ENCODE measurements around the gene PCDHB14. TPM values are rescaled to one million over a fixed set of nuclear protein-coding genes. Genes with fewer than 3 reads are reported as not detected.
A peak's percentile ranks its signal among the peaks of the same experiment; 100 is the strongest.
"Not testable (repeated sequence)": the region's sequence is repeated elsewhere in the genome, so short reads cannot be mapped to it uniquely, and the experiment has no call there.

Gene PCDHB14
- total and polyA plus RNA-seq, 11 donors, result 0.91 to 6.1 (median 3.8) TPM

GRCh38 chr5:141208478-141208877, 14.7 kb upstream of the PCDHB14 start, which contains the start of gene PCDHB12:
TSS of gene PCDHB12 (plus strand) at chr5:141208719. CDS start at chr5:141208908, 189 bp downstream.
- Histone ChIP-seq H3K36me3 (no peaks in the 10 kb centered on the region), H3K9me3 (peaks cover 0 to 97% (median 28%) of the 10 kb centered on the region in 12 donors), H3K27ac (no peak within 1 kb of the TSS), H3K4me3 (peak within 1 kb of the TSS in 7 of 12 donors; percentile 6 to 42 (median 26)), H3K27me3 (peaks cover 0 to 18% (median 3%) of the 10 kb centered on the region in 9 donors), H3K4me1 (no peaks in the 10 kb centered on the region)
- intact Hi-C loops (cut with DNase I), result no loop called here
- no peak for TF ChIP-seq POLR2A (IDR thresholded peaks at IDR 0.05)
- TF ChIP-seq CTCF (IDR thresholded peaks at IDR 0.05), result peak in 10 of 12 donors; percentile 11 to 43 (median 30)
- ATAC-seq (peak in 1 of 4 donors; percentile 26), DNase-seq (no peak)
- 16 to 26% (median 20%) methylated on average over 11 of the region's 11 CpGs for WGBS, 4 donors

- ATAC-seq, H3K36me3 ChIP-seq, H3K27ac ChIP-seq, H3K4me1 ChIP-seq, DNase-seq, H3K4me3 ChIP-seq: not testable (repeated sequence)
- intact Hi-C loops (cut with DNase I), result loop anchor here in 2 of 10 donors (5.0 to 10.0 kb wide), 2 partner anchors 355 to 357 kb away; no protein-coding TSS in a partner anchor
- Histone ChIP-seq H3K27me3 (peaks cover 0 to 18% (median 3%) of the 10 kb centered on the region in 9 donors), H3K9me3 (peaks cover 0 to 93% (median 32%) of the 10 kb centered on the region in 12 donors)
- 32 to 51% (median 38%) methylated on average over 19 to 39 of the region's 39 CpGs for whole genome bisulfite sequencing, 4 donors
Observed at GRCh38 chr5:141210281-141210680, 12.9 kb upstream of the PCDHB14 start.

- peaks cover 0 to 90% (median 35%) of the 10 kb centered on the region in 12 donors for H3K9me3 ChIP-seq
- not testable (repeated sequence) for H3K36me3 ChIP-seq, H3K4me1 ChIP-seq, DNase-seq, H3K27ac ChIP-seq, H3K4me3 ChIP-seq, ATAC-seq
- intact Hi-C loops (cut with DNase I), result loop anchor here in 2 of 10 donors (5.0 to 10.0 kb wide), 2 partner anchors 354 to 356 kb away; no protein-coding TSS in a partner anchor
- 26 to 33% (median 30%) methylated on average over 3 to 19 of the region's 27 CpGs for WGBS, 4 donors
- peaks cover 0 to 18% (median 3%) of the 10 kb centered on the region in 9 donors for H3K27me3 ChIP-seq
Observed at GRCh38 chr5:141210849-141211248, 12.3 kb upstream of the PCDHB14 start.

- DNase-seq (peak in 4 of 5 donors; percentile 29 to 77 (median 64)), ATAC-seq (peak; percentile 80 to 93 (median 83))
- Histone ChIP-seq H3K4me3 (peak within 1 kb of the TSS in 10 of 12 donors; percentile 18 to 49 (median 37)), H3K9me3 (peaks cover 0 to 91% (median 48%) of the 10 kb centered on the region in 12 donors)
- peak in 10 of 12 donors; percentile 16 to 62 (median 48) for TF ChIP-seq CTCF (IDR thresholded peaks at IDR 0.05)
- not testable (repeated sequence) for H3K27ac ChIP-seq, H3K27me3 ChIP-seq, H3K4me1 ChIP-seq, H3K36me3 ChIP-seq
- intact Hi-C loops (cut with DNase I), result loop anchor here in 2 of 10 donors (5.0 to 10.0 kb wide), 2 partner anchors 351 to 354 kb away; no protein-coding TSS in a partner anchor
- WGBS, 4 donors, result 5 to 11% (median 6%) methylated on average over 9 to 15 of the region's 18 CpGs
Observed at GRCh38 chr5:141213656-141214339, 9.3 kb upstream of the PCDHB14 start, which contains the start of gene PCDHB13. TSS of gene PCDHB13 (plus strand) at chr5:141213919. CDS start at chr5:141214124, 205 bp downstream.

- H3K36me3 ChIP-seq, H3K27me3 ChIP-seq, H3K27ac ChIP-seq, DNase-seq, H3K4me1 ChIP-seq: not testable (repeated sequence)
- intact Hi-C loops (cut with DNase I), result loop anchor here in 2 of 10 donors (5.0 to 10.0 kb wide), 2 partner anchors 350 to 353 kb away; no protein-coding TSS in a partner anchor
- peaks cover 0 to 91% (median 50%) of the 10 kb centered on the region in 12 donors for H3K9me3 ChIP-seq
- peak in 1 of 4 donors; percentile 31 for ATAC-seq
- H3K4me3 ChIP-seq, result peak overlapping the region in 3 of 12 donors; percentile 10 to 28 (median 27)
- 47 to 61% (median 57%) methylated on average over 10 to 12 of the region's 12 CpGs for WGBS, 4 donors
Observed at GRCh38 chr5:141214583-141214982, 8.6 kb upstream of the PCDHB14 start.

- intact Hi-C loops (cut with DNase I), result loop anchor here in 1 of 10 donors (10.0 kb wide), 1 partner anchor 349 kb away; no protein-coding TSS in a partner anchor
- not testable (repeated sequence) for H3K4me3 ChIP-seq, ATAC-seq, H3K27me3 ChIP-seq, H3K4me1 ChIP-seq, H3K36me3 ChIP-seq, DNase-seq, H3K27ac ChIP-seq
- 20 to 51% (median 36%) methylated on average over 11 to 35 of the region's 40 CpGs for WGBS, 4 donors
- H3K9me3 ChIP-seq, result peaks cover 0 to 91% (median 53%) of the 10 kb centered on the region in 12 donors
Observed at GRCh38 chr5:141215504-141215903, 7.6 kb upstream of the PCDHB14 start.

- not testable (repeated sequence) for H3K27ac ChIP-seq, ATAC-seq, H3K27me3 ChIP-seq, H3K4me3 ChIP-seq, H3K4me1 ChIP-seq, DNase-seq, H3K36me3 ChIP-seq
- 32 to 47% (median 36%) methylated on average over 3 to 21 of the region's 26 CpGs for WGBS, 4 donors
- intact Hi-C loops (cut with DNase I), result loop anchor here in 1 of 10 donors (10.0 kb wide), 1 partner anchor 349 kb away; no protein-coding TSS in a partner anchor
- H3K9me3 ChIP-seq, result peaks cover 0 to 92% (median 56%) of the 10 kb centered on the region in 12 donors
Observed at GRCh38 chr5:141216035-141216434, 7.1 kb upstream of the PCDHB14 start.

- H3K4me3 ChIP-seq, H3K4me1 ChIP-seq, H3K27me3 ChIP-seq, H3K27ac ChIP-seq, ATAC-seq, H3K36me3 ChIP-seq, DNase-seq: not testable (repeated sequence)
- H3K9me3 ChIP-seq, result peaks cover 0 to 96% (median 61%) of the 10 kb centered on the region in 12 donors
- 18 to 20% (median 19%) methylated on average over 5 to 35 of the region's 40 CpGs for WGBS, 4 donors
- intact Hi-C loops (cut with DNase I), result loop anchor here in 3 of 10 donors (5.0 to 10.0 kb wide), 2 partner anchors 110 to 337 kb away; partner anchors contain the start of genes PCDHGA1 (in 1 of the 3) and PCDHGA2 (in 1 of the 3)
Observed at GRCh38 chr5:141224844-141225243, 1.7 kb downstream of the PCDHB14 start.
